ENCODE measurements around the gene NEU4.

NEU4 gene

GRCh38 chr2:241767464-241768250 is 41.3 kb upstream of the NEU4 start:
- H3K27ac ChIP-seq: peak overlapping the region in 6 of 11 experiments; percentile 7 to 91 (median 38); a peak in 7 of 22 replicates
- peaks cover 55 to 77% (median 68%) of the 10 kb centered on the region in 10 experiments for H3K4me1 ChIP-seq
- H4K20me1 ChIP-seq: no peaks in the 10 kb centered on the region
- peak overlapping the region in 3 of 11 experiments; percentile 4 to 35 (median 18); a peak in 2 of 22 replicates for H3K4me2 ChIP-seq
- peak overlapping the region in 2 of 11 experiments; percentile 15 to 17; a peak in 2 of 22 replicates for H3K9ac ChIP-seq
- H3K27me3 ChIP-seq: peaks cover 0 to 2% (median 0%) of the 10 kb centered on the region in 11 experiments; a peak in 2 of 22 replicates
- H3K4me3 ChIP-seq: no peak overlapping the region
- H3K36me3 ChIP-seq: peaks cover 0 to 6% (median 0%) of the 10 kb centered on the region in 11 experiments; a peak in 3 of 22 replicates
- no peaks in the 10 kb centered on the region for H3K9me3 ChIP-seq (replicated peaks in 1 of 11)
- TF ChIP-seq Cebpa-rat (IDR thresholded peaks at IDR 0.05): no peak

- Histone ChIP-seq H3K4me3 (no peak overlapping the region), H3K36me3 (peaks cover 0 to 6% (median 0%) of the 10 kb centered on the region in 11 experiments; a peak in 3 of 22 replicates), H3K4me1 (peaks cover 54 to 77% (median 68%) of the 10 kb centered on the region in 10 experiments), H3K9me3 (replicated peaks in 1 of 11) (no peaks in the 10 kb centered on the region), H3K27me3 (peaks cover 0 to 8% (median 0%) of the 10 kb centered on the region in 11 experiments; a peak in 2 of 22 replicates), H4K20me1 (no peaks in the 10 kb centered on the region), H3K4me2 (peak overlapping the region in 3 of 11 experiments; percentile 18 to 46 (median 35); a peak in 6 of 22 replicates), H3K9ac (peak overlapping the region in 3 of 11 experiments; percentile 15 to 29 (median 26); a peak in 2 of 22 replicates), H3K27ac (peak overlapping the region in 7 of 11 experiments; percentile 16 to 91 (median 40); a peak in 9 of 22 replicates)
- TF ChIP-seq Cebpa-rat (IDR thresholded peaks at IDR 0.05): no peak
Observed at GRCh38 chr2:241768251-241768711, 40.7 kb upstream of the NEU4 start.

GRCh38 chr2:241768850-241769249 is 40.1 kb upstream of the NEU4 start:
- no peak overlapping the region for H3K4me3 ChIP-seq
- no peaks in the 10 kb centered on the region for H3K9me3 ChIP-seq (replicated peaks in 1 of 11)
- H3K27me3 ChIP-seq: peaks cover 0 to 11% (median 0%) of the 10 kb centered on the region in 11 experiments; a peak in 2 of 22 replicates
- peak overlapping the region in 2 of 11 experiments; percentile 26 to 29; a peak in 1 of 22 replicates for H3K9ac ChIP-seq
- no peak for TF ChIP-seq Cebpa-rat (IDR thresholded peaks at IDR 0.05)
- H3K27ac ChIP-seq: peak overlapping the region in 7 of 11 experiments; percentile 16 to 91 (median 38); a peak in 10 of 22 replicates
- H4K20me1 ChIP-seq: no peaks in the 10 kb centered on the region
- peaks cover 0 to 6% (median 0%) of the 10 kb centered on the region in 11 experiments; a peak in 3 of 22 replicates for H3K36me3 ChIP-seq
- H3K4me2 ChIP-seq: peak overlapping the region in 2 of 11 experiments; percentile 18 to 46; a peak in 7 of 22 replicates
- peaks cover 54 to 77% (median 68%) of the 10 kb centered on the region in 10 experiments for H3K4me1 ChIP-seq

GRCh38 chr2:241769819-241770184 is 39.2 kb upstream of the NEU4 start:
- Histone ChIP-seq H3K9me3 (replicated peaks in 1 of 11) (no peaks in the 10 kb centered on the region), H3K27ac (peak overlapping the region in 8 of 11 experiments; percentile 84 to 91 (median 86); a peak in 18 of 22 replicates), H3K4me3 (no peak overlapping the region), H4K20me1 (no peaks in the 10 kb centered on the region), H3K4me1 (peaks cover 51 to 77% (median 68%) of the 10 kb centered on the region in 10 experiments), H3K36me3 (peaks cover 0 to 6% (median 0%) of the 10 kb centered on the region in 11 experiments; a peak in 3 of 22 replicates), H3K27me3 (peaks cover 0 to 11% (median 0%) of the 10 kb centered on the region in 11 experiments; a peak in 2 of 22 replicates), H3K4me2 (peak overlapping the region; percentile 70 to 94 (median 88)), H3K9ac (peak overlapping the region in 8 of 11 experiments; percentile 66 to 80 (median 72); a peak in 13 of 22 replicates)
- no peak for TF ChIP-seq Cebpa-rat (IDR thresholded peaks at IDR 0.05)

GRCh38 chr2:241770185-241770935 is 38.6 kb upstream of the NEU4 start:
- H3K9ac ChIP-seq: peak overlapping the region in 10 of 11 experiments; percentile 41 to 80 (median 68); a peak in 16 of 22 replicates
- H3K4me1 ChIP-seq: peaks cover 49 to 79% (median 70%) of the 10 kb centered on the region in 10 experiments
- H3K9me3 ChIP-seq (replicated peaks in 1 of 11): no peaks in the 10 kb centered on the region
- H3K36me3 ChIP-seq: peaks cover 0 to 6% (median 0%) of the 10 kb centered on the region in 11 experiments; a peak in 3 of 22 replicates
- peak overlapping the region in 9 of 11 experiments; percentile 58 to 91 (median 86); a peak in 19 of 22 replicates for H3K27ac ChIP-seq
- H4K20me1 ChIP-seq: no peaks in the 10 kb centered on the region
- peaks cover 0 to 11% (median 0%) of the 10 kb centered on the region in 11 experiments; a peak in 2 of 22 replicates for H3K27me3 ChIP-seq
- no peak for TF ChIP-seq Cebpa-rat (IDR thresholded peaks at IDR 0.05)
- H3K4me2 ChIP-seq: peak overlapping the region; percentile 70 to 94 (median 88)
- H3K4me3 ChIP-seq: peak overlapping the region in 1 of 10 experiments; percentile 34; a peak in 1 of 20 replicates

GRCh38 chr2:241770936-241771285 is 38.1 kb upstream of the NEU4 start:
- Histone ChIP-seq H3K27ac (peak overlapping the region in 10 of 11 experiments; percentile 49 to 91 (median 86); a peak in 19 of 22 replicates), H3K36me3 (peaks cover 0 to 6% (median 0%) of the 10 kb centered on the region in 11 experiments; a peak in 3 of 22 replicates), H4K20me1 (no peaks in the 10 kb centered on the region), H3K4me3 (peak overlapping the region in 1 of 10 experiments; percentile 34; a peak in 1 of 20 replicates), H3K4me1 (peaks cover 55 to 84% (median 73%) of the 10 kb centered on the region in 10 experiments), H3K9ac (peak overlapping the region in 10 of 11 experiments; percentile 41 to 80 (median 68); a peak in 17 of 22 replicates), H3K27me3 (peaks cover 0 to 11% (median 0%) of the 10 kb centered on the region in 11 experiments; a peak in 2 of 22 replicates), H3K4me2 (peak overlapping the region; percentile 70 to 94 (median 88)), H3K9me3 (replicated peaks in 1 of 11) (no peaks in the 10 kb centered on the region)
- TF ChIP-seq Cebpa-rat (IDR thresholded peaks at IDR 0.05): no peak

GRCh38 chr2:241771286-241772062 is 37.5 kb upstream of the NEU4 start:
- peak overlapping the region; percentile 19 to 80 (median 67); a peak in 19 of 22 replicates for H3K9ac ChIP-seq
- H3K27me3 ChIP-seq: peaks cover 0 to 11% (median 0%) of the 10 kb centered on the region in 11 experiments; a peak in 2 of 22 replicates
- no peaks in the 10 kb centered on the region for H3K9me3 ChIP-seq (replicated peaks in 1 of 11)
- peak in 8 of 11 experiments; percentile 49 to 89 (median 75); a peak in 12 of 22 replicates for TF ChIP-seq Cebpa-rat (IDR thresholded peaks at IDR 0.05)
- H3K27ac ChIP-seq: peak overlapping the region in 10 of 11 experiments; percentile 49 to 91 (median 86); a peak in 20 of 22 replicates
- no peaks in the 10 kb centered on the region for H4K20me1 ChIP-seq
- 0 out of 20 replicates have a peak overlapping the region, but pooled peaks of 1 of the 10 experiments have one; percentile 19 for H3K4me3 ChIP-seq
- peak overlapping the region; percentile 70 to 94 (median 88) for H3K4me2 ChIP-seq
- H3K36me3 ChIP-seq: peaks cover 0 to 6% (median 0%) of the 10 kb centered on the region in 11 experiments; a peak in 3 of 22 replicates
- peaks cover 55 to 89% (median 74%) of the 10 kb centered on the region in 10 experiments for H3K4me1 ChIP-seq
